T follicular helper cell (primary cell): ENCODE data around the gene ALK.

Source experiments
- DNase-seq: peaks from one replicate; pipeline ENCODE4 v3.0.0-alpha.2; 2020; ENCODE audit warnings: low read depth

The ALK gene

DNA sequence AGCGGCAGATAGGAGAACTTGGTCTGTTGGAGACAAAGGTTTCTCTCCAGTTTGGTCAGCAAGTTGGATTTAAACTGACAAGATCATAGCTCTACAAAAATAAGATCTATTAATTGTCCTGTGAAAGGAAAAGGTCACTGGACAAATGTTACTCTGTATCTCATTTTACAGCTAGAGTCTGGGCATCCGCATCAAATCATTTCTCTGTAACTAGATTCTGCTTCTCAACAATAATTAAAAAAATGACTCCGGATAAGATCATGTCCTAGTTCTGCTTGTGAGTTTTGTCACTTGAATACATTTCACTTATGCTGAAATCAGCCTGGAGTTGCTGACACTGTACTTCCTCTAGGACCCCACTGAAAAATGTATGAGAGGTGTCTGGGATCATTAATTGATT is 310.8 kb downstream of the ALK start:
- DNase-seq: no peak

DNA sequence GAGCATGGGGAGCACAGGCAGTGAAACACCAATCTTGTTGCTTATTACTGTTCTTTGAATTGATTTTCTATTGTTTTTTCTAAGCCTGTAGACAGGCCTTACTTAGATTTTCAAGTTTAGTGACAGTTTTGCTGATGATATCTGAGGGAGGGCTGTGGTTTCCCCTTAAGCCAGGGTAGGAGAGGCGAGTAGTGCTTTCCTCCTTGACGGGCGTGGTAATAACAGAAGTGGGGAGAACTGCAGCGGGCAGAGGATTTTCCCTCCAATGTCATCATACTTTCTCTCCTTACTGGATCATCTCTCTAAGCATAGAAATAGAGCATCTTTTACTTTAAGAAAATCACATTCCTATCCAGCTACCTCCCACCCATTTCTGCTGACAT is 314.4 kb downstream of the ALK start:
- no peak for DNase-seq

DNA sequence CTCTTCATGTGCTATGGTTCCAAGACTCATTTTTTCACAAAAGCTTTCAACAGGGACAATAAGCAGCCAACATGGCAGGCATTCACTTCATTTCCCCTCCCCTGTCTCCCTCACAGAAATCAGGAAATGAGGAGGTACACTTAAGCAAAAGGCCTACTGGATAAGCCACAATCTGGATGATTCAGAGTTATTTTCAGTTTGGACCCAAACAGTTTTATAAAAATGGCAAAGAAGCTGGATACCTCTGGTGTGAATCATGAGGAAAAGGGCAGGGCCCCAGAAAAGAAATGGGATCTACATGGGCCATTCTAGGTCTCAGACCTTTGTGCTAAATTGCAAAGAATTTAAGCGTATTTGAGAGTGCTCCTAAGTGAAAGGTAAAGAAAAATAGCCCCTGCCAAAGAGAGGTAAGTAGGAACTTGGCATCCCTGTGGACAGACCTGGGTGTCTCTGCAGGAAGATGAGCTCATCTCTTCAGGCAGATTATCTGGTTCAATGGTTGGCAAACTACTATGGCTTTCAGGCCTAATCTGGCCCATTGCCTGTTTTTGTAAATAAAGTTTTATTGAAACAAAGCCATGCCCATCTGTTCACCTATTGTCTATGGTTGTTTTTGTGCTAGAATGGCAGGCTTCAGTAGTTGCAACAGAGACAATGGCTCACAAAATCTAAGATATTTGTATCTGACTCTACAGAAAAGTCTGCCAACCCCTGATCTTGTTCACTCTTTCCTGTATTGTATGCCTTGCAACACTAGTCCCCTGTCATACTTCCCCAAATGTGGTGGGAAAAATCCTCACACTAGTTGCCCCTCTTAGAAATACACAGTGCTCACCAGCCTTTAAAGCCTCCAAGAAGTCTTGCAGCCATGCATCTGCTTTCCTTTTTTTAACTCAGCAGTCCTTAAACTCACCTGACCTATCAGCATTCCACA is 315.0 kb downstream of the ALK start:
- no peak for DNase-seq

DNA sequence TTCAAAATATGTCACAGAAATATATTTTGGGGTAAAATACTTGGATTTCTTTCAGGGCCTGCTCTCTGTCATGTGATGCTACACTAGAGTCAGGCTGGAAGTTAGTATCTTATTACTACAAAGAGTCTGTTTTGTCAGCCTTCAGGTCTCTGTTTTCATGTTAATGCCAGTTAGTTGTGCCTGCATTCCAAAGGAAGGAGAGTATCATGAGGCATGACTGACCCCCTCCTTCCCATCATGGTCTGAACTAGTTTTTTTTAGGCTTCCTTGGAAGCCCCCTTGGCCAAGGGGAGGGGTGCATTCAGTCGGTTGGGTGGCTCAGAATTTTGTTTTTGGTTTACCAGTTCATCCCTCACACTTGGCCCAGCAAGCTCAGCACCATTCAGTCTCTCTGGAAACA is 318.0 kb downstream of the ALK start:
- DNase-seq: no peak

DNA sequence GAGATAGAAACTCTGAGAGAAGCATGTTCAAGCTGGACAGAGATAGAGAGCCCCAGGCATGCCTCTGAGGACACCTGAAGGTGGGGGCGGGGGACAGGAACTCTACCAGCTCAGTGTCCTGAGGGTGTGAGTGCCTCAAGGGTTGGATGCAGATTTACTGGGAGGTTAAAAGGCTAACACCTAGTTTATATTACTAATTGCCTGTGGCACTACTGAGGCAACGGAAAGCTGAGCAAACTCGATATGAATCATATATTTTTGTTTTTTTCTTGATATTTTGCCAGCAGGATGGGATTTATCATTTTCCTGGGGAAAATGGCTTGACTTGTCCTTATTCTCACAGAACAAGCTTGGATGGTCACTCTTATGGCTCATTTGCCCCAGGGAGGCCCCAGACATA is 319.5 kb downstream of the ALK start:
- DNase-seq: no peak

DNA sequence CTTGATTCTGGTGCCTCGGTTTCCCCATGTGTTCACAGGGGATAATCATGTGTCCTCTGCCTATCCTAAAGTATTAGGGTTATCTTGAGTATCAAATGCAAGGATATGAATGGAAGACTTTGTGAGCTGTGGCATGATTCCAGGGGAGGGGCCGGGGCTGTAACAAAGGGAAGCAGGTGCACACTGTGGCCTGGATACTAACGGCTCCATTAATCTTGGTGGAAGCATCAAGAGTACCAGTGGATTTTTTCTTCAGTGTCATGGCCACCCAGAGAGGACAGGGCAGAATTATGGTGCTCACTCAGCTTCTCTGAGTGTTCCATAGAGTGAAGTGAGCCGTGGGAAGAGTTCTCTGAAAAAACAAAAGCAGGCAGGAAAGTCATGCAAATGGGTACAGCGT is 320.1 kb downstream of the ALK start:
- no peak for DNase-seq

DNA sequence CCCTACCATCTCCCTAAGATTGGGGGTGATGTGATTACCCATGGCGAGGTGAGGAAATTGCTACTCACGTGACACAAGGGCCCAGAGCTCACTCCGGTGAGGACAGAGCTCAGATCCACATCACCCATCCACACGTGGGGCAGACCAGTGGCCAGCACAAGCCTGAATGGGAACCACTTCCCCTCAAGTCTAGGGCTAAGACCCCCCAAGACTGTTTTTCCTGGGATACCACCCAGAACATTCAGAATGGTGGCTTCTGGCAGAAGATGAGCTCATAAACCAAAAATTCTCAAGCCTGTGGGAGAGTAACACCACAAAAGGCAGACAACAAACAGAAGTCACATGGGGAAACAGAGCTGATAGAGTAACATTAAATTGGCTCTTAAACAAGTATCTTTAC is 321.4 kb downstream of the ALK start:
- DNase-seq: no peak

DNA sequence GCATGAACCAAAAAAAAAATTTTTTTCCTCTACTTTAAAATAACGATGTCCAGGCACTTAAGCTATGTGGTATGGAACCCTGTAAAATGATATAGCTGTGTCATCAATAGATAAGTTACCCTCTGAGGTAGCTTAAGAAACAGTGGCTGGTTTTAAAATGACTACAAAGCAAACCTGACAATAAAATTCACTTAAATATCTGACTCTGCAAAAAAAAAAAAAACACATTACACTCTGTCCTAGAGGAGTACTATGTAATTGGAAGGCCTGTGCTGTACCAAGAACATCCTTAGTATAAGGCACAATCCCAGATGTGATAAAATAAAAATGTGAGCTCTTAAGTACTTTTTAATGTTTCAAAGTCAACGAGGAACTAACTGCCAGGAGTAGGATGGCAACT is 322.4 kb downstream of the ALK start:
- no peak for DNase-seq

DNA sequence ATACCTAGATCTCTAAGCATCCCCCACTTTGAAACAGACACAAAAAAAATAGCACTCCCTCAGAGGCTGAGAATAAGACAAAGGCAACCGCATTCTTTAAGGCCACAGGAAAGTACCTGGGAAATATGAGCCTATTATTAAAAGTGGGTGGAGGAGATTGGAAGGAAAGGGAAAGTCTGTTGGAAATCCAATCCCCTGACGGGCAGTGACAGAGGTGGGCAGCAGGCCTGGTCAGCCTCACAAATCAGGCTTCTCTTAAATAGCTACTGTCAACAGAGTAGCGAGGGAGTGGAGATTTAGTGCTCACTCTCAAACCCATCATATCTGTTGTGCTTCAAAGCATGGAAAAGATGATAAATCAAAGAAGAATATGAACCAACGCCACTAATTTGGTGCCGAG is 324.4 kb downstream of the ALK start:
- no peak for DNase-seq

DNA sequence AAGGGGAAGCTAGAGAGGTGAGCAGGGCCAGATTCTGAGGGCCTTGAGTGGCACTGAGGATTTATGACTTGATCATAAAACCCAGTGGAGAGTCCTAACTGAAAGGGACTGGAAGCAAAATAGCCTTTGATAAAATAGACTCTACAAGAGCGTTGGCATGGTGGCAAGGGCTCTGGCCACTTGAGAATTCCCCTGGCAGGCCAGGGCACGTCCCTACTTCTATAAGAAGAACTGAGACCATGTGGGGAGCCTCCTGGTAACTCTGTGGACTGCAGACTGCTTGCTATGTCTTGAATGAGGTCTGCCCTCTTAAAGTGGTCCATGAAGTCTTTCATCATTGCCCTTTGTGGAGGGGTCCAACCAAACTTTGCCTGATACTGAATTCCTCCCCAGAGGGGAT is 324.8 kb downstream of the ALK start:
- no peak for DNase-seq

DNA sequence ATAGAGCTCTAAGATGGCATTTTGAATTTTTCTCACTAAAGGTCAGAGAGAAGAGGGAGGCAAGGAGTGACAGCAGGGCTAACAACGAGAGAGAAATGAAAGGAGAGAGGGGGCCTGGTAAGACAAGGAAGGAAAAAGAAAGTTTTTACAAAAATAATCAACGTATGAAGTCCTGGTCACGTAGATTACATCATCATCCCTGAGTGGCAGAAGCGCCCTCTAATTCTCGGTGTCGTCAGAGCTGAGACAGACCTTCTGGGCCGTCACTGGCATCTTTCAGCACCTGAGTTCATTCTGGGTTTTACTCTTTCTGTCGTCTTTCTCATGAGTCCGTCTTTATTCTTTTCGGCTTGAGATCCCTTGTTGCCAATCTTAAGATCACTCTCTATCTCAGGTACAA is 329.8 kb downstream of the ALK start:
- DNase-seq: no peak

DNA sequence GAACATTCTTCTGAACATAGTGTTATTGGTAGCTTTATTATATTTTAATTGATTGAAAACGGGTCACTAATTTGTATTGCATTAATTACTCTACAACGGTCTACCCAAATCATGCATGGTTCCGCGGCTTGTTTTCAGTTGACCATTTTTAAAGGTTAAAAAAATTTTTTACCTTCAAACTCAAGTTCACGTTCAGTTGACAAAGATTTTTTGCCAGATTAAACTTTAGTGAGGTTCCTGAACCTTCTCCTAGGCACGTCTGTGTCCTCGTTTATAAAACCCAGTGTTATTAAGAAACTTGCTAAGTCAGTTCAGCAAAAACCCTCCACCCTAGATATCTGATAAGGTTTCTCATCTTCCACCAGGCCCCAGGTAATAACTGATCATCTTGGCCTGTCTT is 331.2 kb downstream of the ALK start:
- DNase-seq: no peak

DNA sequence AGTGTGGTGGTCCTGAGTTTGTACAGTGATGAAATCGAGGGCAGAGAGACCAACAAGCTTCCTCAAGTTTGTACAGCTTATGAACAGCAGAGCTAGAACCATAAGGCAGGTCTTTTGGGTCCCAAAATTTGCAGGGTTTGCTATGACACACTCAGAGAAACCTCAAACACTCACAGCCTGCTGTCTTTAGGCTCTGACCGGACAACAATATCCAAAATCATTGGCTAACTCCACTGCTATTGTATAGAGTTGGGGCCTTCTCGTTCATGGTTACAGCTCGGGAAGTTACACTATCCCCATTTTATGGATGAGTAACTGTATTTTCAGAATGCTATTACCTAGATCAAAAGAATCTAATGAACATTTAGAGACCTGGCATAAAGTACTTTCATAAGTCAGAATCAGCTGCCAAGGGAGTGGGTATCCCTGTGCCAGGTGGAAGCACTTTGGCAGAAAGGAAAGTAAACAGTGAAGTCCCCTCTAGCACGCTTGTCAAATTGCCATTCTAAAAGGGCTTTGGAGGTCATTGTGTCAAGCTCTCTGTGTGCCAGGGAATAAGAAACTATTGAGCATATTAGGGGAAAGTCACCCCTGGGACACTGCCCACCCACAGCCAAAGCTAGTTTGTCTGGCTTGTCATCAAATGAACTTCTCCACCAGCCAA is 331.8 kb downstream of the ALK start:
- DNase-seq: no peak

DNA sequence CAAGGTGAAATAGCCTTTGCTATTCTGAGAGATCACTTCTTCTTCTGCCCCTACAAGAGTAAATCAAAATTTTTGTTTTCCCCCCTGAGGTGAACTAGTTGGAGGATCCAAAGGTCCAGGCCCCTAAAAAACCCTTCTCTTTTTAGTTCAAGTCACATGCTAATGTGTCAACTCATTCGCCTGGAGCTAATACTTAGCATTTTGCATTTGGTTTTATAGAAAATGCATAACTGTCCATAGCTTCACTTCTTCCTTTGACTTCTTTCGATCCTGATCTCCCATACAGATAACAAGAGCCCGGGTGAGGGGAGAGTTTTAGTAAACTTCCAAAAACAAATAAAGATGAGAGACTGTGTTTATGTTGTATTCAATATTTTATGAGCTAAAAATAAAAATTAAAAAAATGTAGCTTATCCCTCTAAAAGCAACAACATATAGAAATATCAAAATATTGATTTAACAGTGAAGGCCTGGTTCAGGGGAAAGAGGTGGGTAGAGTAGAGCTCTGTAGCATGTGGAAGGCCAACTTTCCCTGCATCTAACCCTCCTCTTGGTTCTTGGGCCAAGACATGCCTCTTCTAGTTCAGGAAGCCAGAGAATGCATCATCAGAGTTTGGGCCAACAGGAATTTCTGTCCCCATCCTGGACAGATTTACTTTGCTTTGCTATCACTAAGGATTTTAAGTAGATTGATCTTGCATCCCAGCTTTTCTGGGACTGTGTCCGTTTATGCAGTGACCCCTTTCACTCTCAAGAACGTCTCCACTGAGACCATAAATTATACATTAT is 333.8 kb downstream of the ALK start:
- no peak for DNase-seq

DNA sequence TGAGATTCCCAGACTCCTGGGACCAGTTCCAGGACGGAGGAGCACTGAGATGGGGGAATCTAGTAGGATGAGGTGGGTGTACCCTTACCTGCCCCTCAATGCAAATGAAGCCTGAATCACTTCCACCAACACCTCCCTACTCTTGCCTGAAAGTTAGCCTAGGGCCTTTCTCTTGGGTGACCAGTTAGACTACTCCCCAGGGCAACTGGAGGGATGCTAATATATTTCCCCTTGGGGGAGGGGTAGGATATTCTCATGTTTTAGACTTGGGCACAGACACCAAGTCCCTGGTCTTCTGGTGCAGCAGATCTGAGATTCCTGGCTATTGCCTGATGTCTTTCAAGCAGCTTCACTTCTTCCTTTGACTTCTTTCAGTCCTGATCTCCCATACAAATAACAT is 334.5 kb downstream of the ALK start:
- DNase-seq: no peak

DNA sequence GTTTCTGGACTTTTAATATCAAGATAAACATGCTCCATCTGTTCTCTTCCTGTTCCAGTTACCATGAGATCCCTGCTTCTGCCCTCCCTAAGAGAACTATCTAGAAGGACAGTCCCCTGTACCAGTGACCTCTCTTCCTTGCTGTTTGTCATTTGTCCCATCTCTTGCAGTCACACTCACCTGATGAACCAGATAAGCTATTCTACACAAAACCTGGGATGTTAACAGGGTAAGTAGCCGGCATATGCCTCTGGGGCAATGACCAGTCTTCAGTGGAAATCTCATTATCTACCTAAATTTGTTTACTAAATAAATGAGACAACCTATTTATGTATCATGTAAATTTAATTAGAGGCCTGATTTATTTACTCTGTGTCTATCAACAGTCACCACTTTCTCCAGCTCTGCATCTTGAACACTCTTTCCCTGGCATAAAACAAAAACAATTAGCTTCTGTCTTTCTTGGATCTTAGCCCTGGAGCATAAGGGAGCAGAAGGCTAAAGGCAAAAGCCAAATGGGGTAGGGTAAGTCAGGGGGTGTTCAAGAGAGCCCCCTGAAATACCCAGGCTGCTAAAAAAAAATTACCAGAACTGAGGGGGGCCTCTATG is 337.7 kb downstream of the ALK start:
- no peak for DNase-seq

DNA sequence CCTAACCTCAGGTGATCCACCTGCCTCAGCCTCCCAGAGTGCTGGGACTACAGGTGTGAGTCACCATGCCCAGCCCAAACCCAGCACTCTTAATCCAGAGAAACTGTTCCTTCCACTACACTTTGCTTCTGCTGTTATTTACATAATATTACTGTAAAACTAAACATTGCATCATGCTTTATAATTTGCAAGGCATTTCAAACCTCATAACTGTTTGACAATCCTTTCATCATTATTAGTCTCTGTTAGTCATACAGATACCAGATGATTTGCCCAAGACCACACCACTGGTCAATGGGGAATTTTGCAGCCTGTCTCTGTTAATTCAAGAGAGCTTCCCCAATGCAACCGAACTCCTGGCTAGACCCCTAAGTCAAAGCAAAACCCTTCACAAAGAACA is 338.3 kb downstream of the ALK start:
- no peak for DNase-seq

DNA sequence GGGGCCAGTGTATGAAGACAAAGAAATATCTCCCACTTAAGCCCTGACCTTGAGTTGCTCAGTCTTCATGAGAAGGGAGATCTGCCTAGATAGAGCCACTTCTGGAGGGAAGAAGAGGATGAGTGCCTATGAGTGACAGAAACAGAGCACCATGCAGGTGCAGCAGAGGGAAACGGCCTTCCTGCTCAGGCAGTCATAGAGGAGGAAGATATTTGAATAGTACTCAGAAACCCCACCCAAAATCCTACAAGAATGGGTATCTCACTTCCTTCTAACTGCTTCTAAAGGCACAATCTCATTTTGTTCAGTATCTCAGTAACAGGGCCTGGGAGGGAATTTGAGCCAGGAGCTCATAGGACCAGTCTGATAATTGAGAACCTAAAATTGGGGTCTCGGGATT is 339.3 kb downstream of the ALK start:
- no peak for DNase-seq

DNA sequence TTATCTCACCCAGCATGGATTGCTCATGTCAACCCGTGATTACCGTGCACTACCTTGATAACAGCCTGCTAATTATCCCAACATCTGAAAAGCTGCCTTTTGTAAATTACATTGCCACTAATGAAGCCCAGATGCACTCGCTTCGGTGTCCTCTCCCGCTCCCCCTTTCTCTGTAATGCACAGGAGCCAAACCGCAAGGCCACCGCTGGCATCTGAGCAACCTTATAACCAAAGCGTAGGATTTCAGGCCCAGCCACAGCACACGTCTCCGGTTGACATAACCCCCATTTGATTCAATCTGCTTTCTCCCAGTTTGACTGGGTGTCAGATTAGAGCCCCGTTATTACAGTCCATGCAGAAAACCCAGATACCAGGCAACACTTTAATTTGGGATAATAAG is 341.2 kb downstream of the ALK start:
- DNase-seq: no peak

DNA sequence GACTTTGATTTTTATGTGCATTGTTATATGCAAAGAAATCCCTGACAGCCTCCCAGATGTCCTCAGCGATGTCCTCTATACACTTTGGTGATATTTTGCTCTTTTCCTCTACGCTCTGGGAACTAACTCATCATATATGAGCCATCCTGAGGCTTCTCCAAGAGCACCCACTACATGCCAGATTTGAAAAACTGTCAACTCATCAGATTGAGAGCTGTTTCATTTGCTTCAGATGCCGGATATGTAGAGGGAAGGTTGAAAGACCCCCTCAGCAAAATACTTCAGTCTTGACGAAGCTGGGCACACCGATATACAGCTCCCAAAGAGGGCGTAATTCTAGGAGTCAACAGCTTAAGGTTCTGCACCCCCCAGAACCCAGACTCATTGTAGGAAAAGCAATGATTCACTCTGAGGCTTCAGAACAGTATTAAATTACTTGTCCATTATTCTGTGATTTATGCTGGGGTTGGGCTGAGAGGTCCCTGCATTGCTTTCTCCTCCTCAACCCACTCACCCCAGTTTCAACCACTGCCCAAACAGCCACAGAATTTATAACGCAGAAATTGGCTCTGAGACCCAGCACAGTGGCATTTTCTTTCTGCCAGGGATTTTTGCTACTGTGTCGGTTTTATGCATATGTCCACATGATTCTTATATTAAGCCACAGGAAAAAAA is 341.8 kb downstream of the ALK start:
- DNase-seq: no peak

DNA sequence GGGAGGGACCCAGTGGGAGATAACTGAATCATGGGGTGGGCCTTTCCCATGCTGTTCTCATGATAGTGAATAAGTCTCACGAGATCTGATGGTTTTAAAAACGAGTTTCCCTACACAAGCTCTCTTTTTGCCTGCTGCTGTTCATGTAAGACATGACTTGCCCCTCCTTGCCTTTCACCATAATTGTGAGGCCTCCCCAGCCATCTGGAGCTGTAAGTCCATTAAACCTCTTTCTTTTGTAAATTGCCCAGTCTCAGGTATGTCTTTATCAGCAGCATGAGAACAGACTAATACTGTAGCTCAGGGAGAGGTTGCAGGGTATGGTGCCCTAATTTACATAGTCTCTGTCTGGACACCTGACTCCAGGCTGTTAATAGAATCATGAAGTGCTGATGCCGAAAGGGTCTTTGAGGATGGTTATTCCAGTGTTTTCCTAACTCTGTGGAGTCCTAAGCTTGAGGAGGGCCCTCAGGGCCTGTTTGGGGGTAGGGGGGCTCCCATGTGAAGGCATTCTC is 343.2 kb downstream of the ALK start:
- DNase-seq: no peak

DNA sequence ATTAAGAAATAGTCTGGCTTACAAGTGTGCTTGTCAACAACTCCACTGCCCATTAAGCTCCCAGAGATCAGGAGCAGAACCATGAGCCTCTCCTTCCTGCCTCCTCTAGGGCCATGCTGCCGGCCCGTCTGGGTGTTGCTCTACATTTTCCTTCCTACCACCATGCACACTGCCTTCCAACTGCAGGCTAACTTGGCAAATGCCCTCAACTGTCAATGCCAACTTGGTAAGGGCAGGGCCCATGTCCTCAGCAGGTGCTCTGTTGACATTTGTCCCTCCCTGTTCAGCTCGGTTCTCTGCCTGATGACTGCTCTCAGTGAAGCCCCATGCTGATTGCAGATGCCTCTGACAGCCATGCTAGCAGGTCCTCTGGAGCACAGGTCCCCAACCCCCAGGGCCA is 345.2 kb downstream of the ALK start:
- DNase-seq: no peak
